GM23338 (cell line): ENCODE data around the gene MINK1. TPM values are rescaled to one million over a fixed set of nuclear protein-coding genes. Genes with fewer than 3 reads are reported as not detected.
A peak's percentile ranks its signal among the peaks of the same experiment; 100 is the strongest.

Source experiments
- ATAC-seq: fragments of 200-7000 bp; cut with Tn5 transposase; 3 replicates; pipeline ENCODE4 v1.9.1; 2020
- DNase-seq: peaks from one replicate; pipeline ENCODE4 v3.0.0-alpha.2; 2015; ENCODE audit warnings: low spot score
- H2AFZ ChIP-seq: fragments of 200-600 bp; sonication (generic); 2 replicates; pipeline ENCODE4 v1.8.0; 2016; ENCODE audit warnings: antibody characterized with exemption, mild to moderate bottlenecking, moderate library complexity
- H3F3A ChIP-seq: fragments of 200-600 bp; sonication (generic); replicated peaks from 2 replicates; pipeline ENCODE4 v1.8.0; 2017; ENCODE audit warnings: antibody characterized with exemption, mixed run types, low read depth
- H3K27ac ChIP-seq: fragments of 200-600 bp; sonication (generic); 2 replicates; pipeline ENCODE4 v1.6.1; 2016; ENCODE audit warnings: low read depth
- H3K27me3 ChIP-seq: fragments of 200-600 bp; sonication (generic); 2 replicates; pipeline ENCODE4 v1.8.0; 2016; ENCODE audit warnings: mild to moderate bottlenecking, mixed run types, moderate library complexity; ENCODE audit not compliant: insufficient read depth
- H3K36me3 ChIP-seq: fragments of 200-600 bp; sonication (generic); 2 replicates; pipeline ENCODE4 v1.8.0; 2016; ENCODE audit warnings: mild to moderate bottlenecking; ENCODE audit not compliant: insufficient read depth
- H3K4me1 ChIP-seq: fragments of 200-600 bp; sonication (generic); 2 replicates; pipeline ENCODE4 v1.8.0; 2016; ENCODE audit warnings: mild to moderate bottlenecking, moderate library complexity; ENCODE audit not compliant: insufficient read depth
- H3K4me2 ChIP-seq: fragments of 200-600 bp; sonication (generic); 2 replicates; pipeline ENCODE4 v1.7.1; 2017; ENCODE audit warnings: mixed run types
- H3K4me3 ChIP-seq: fragments of 200-600 bp; sonication (generic); 2 replicates; pipeline ENCODE4 v1.6.1; 2016; ENCODE audit warnings: mixed run types
- H3K79me2 ChIP-seq: fragments of 200-600 bp; sonication (generic); replicated peaks from 2 replicates; pipeline ENCODE4 v1.8.0; 2017; ENCODE audit warnings: mild to moderate bottlenecking; ENCODE audit not compliant: insufficient read depth
- H3K9me2 ChIP-seq: fragments of 200-600 bp; sonication (generic); 2 replicates; pipeline ENCODE4 v1.8.0; 2017; ENCODE audit not compliant: insufficient read depth
- H4K20me1 ChIP-seq: fragments of 200-600 bp; sonication (generic); replicated peaks from 2 replicates; pipeline ENCODE4 v1.8.0; 2017; ENCODE audit warnings: mild to moderate bottlenecking; ENCODE audit not compliant: insufficient read depth
- H3K27ac Mint-ChIP-seq: 2 replicates; pipeline ENCODE4 v1.8.0; 2020; ENCODE audit warnings: inconsistent platforms, mild to moderate bottlenecking, moderate library complexity, mixed read lengths
- H3K27me3 Mint-ChIP-seq: 3 replicates; pipeline ENCODE4 v1.8.0; 2022; ENCODE audit warnings: low read depth, mild to moderate bottlenecking, moderate library complexity, mixed read lengths, inconsistent platforms; ENCODE audit not compliant: insufficient read depth, poor library complexity
- H3K36me3 Mint-ChIP-seq: 3 replicates; pipeline ENCODE4 v1.8.0; 2021; ENCODE audit warnings: low read depth, mild to moderate bottlenecking, inconsistent platforms, moderate library complexity, mixed read lengths
- H3K4me1 Mint-ChIP-seq: 3 replicates; pipeline ENCODE4 v1.8.0; 2020; ENCODE audit warnings: mild to moderate bottlenecking, inconsistent platforms, mixed read lengths
- H3K4me3 Mint-ChIP-seq: 3 replicates; pipeline ENCODE4 v1.8.0; 2021; ENCODE audit warnings: moderate library complexity, mild to moderate bottlenecking, inconsistent platforms, mixed read lengths
- H3K9me3 Mint-ChIP-seq: 3 replicates; pipeline ENCODE4 v1.8.0; 2020; ENCODE audit warnings: moderate library complexity, mild to moderate bottlenecking, inconsistent platforms, mixed read lengths
- CREB1 ChIP-seq: fragments of 250-450 bp; sonication (Bioruptor Pico); IDR thresholded peaks from 2 replicates; pipeline ENCODE4 v1.5.0; 2020; ENCODE audit warnings: low read depth, mild to moderate bottlenecking, moderate library complexity
- CTCF ChIP-seq, 2 experiments: fragments of 200-600 bp in 1 of 2; sonication (generic) in 1 of 2; conservative IDR thresholded peaks; 2 replicates each; pipeline versions ENCODE4 v1.5.1 to v1.6.1; 2016 to 2017; ENCODE audit warnings: antibody characterized with exemption in 2 of 2, low read depth in 2 of 2, mild to moderate bottlenecking in 2 of 2, moderate library complexity in 1 of 2
- EZH2 ChIP-seq: fragments of 200-600 bp; sonication (generic); IDR thresholded peaks from one replicate; pipeline ENCODE4 v1.8.0; 2017; ENCODE audit warnings: antibody characterized with exemption, mild to moderate bottlenecking, low read depth; ENCODE audit not compliant: unreplicated experiment
- EZH2phosphoT487 ChIP-seq: fragments of 200-600 bp; sonication (generic); IDR thresholded peaks from one replicate; pipeline ENCODE4 v1.8.1; 2018; ENCODE audit warnings: antibody characterized with exemption; ENCODE audit not compliant: unreplicated experiment
- JUNB ChIP-seq: IDR thresholded peaks from one replicate; pipeline ENCODE4 v1.6.1; 2016; ENCODE audit warnings: antibody characterized with exemption; ENCODE audit not compliant: unreplicated experiment
- POLR2AphosphoS5 ChIP-seq: IDR thresholded peaks from 2 replicates; pipeline ENCODE4 v1.6.1; 2016; ENCODE audit warnings: antibody characterized with exemption, low read depth
- STAT1 ChIP-seq: IDR thresholded peaks from one replicate; pipeline ENCODE4 v1.6.1; 2016; ENCODE audit warnings: antibody characterized with exemption; ENCODE audit not compliant: unreplicated experiment
- ZNF114 ChIP-seq: fragments of 250-450 bp; sonication (Bioruptor Pico); IDR thresholded peaks from 2 replicates; pipeline ENCODE4 v1.5.0; 2020; ENCODE audit warnings: mild to moderate bottlenecking, moderate library complexity
- polyA plus RNA-seq: library from polyadenylated mRNA; unstranded; fragments of >200 nt; fragmentation: Nextera tagmentation; extraction: Ambion mirVana; gene quantifications from 2 replicates; pipeline ENCODE4 v1.2.1, GENCODE V29; 2016
- total RNA-seq: library from RNA; depleted of rRNA; stranded (reverse); fragments of >200 nt; shearing (Covaris generic); gene quantifications from 2 replicates; pipeline ENCODE4 v1.2.3, GENCODE V29; 2014
- TF ChIP-seq, protein P1 (sequence below): fragments of 250-450 bp; sonication (Bioruptor Pico); IDR thresholded peaks from 2 replicates; pipeline ENCODE4 v1.5.0; 2020; ENCODE audit warnings: mild to moderate bottlenecking, moderate library complexity
- TF ChIP-seq, protein P2 (sequence below): IDR thresholded peaks from one replicate; pipeline ENCODE4 v1.6.1; 2018; ENCODE audit warnings: antibody characterized with exemption; ENCODE audit not compliant: unreplicated experiment

MINK1 gene
- total and polyA plus RNA-seq, 2 experiments from 2014 or later = 17.3 to 54.9 TPM

- TF ChIP-seq, protein P1, sequence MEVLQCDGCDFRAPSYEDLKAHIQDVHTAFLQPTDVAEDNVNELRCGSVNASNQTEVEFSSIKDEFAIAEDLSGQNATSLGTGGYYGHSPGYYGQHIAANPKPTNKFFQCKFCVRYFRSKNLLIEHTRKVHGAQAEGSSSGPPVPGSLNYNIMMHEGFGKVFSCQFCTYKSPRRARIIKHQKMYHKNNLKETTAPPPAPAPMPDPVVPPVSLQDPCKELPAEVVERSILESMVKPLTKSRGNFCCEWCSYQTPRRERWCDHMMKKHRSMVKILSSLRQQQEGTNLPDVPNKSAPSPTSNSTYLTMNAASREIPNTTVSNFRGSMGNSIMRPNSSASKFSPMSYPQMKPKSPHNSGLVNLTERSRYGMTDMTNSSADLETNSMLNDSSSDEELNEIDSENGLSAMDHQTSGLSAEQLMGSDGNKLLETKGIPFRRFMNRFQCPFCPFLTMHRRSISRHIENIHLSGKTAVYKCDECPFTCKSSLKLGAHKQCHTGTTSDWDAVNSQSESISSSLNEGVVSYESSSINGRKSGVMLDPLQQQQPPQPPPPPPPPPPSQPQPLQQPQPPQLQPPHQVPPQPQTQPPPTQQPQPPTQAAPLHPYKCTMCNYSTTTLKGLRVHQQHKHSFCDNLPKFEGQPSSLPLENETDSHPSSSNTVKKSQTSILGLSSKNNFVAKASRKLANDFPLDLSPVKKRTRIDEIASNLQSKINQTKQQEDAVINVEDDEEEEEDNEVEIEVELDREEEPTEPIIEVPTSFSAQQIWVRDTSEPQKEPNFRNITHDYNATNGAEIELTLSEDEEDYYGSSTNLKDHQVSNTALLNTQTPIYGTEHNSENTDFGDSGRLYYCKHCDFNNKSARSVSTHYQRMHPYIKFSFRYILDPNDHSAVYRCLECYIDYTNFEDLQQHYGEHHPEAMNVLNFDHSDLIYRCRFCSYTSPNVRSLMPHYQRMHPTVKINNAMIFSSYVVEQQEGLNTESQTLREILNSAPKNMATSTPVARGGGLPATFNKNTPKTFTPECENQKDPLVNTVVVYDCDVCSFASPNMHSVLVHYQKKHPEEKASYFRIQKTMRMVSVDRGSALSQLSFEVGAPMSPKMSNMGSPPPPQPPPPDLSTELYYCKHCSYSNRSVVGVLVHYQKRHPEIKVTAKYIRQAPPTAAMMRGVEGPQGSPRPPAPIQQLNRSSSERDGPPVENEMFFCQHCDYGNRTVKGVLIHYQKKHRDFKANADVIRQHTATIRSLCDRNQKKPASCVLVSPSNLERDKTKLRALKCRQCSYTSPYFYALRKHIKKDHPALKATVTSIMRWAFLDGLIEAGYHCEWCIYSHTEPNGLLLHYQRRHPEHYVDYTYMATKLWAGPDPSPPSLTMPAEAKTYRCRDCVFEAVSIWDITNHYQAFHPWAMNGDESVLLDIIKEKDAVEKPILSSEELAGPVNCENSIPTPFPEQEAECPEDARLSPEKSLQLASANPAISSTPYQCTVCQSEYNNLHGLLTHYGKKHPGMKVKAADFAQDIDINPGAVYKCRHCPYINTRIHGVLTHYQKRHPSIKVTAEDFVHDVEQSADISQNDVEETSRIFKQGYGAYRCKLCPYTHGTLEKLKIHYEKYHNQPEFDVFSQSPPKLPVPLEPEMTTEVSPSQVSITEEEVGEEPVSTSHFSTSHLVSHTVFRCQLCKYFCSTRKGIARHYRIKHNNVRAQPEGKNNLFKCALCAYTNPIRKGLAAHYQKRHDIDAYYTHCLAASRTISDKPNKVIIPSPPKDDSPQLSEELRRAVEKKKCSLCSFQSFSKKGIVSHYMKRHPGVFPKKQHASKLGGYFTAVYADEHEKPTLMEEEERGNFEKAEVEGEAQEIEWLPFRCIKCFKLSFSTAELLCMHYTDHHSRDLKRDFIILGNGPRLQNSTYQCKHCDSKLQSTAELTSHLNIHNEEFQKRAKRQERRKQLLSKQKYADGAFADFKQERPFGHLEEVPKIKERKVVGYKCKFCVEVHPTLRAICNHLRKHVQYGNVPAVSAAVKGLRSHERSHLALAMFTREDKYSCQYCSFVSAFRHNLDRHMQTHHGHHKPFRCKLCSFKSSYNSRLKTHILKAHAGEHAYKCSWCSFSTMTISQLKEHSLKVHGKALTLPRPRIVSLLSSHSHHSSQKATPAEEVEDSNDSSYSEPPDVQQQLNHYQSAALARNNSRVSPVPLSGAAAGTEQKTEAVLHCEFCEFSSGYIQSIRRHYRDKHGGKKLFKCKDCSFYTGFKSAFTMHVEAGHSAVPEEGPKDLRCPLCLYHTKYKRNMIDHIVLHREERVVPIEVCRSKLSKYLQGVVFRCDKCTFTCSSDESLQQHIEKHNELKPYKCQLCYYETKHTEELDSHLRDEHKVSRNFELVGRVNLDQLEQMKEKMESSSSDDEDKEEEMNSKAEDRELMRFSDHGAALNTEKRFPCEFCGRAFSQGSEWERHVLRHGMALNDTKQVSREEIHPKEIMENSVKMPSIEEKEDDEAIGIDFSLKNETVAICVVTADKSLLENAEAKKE (CRISPR knock-in tag) = no peak
- no peak for TF ChIP-seq POLR2AphosphoS5
- no peak for TF ChIP-seq ZNF114 (CRISPR knock-in tag)
- no peak for TF ChIP-seq STAT1
- no peak for TF ChIP-seq JUNB
- TF ChIP-seq CTCF (conservative IDR thresholded peaks at IDR 0.05; ENCODE audit: low read depth in 2 of 2) = no peak
- TF ChIP-seq EZH2phosphoT487 = no peak
- TF ChIP-seq CREB1 (CRISPR knock-in tag) = no peak
Measured at GRCh38 chr17:4870855-4871254, 37.7 kb downstream of the MINK1 start (continued).

DNA sequence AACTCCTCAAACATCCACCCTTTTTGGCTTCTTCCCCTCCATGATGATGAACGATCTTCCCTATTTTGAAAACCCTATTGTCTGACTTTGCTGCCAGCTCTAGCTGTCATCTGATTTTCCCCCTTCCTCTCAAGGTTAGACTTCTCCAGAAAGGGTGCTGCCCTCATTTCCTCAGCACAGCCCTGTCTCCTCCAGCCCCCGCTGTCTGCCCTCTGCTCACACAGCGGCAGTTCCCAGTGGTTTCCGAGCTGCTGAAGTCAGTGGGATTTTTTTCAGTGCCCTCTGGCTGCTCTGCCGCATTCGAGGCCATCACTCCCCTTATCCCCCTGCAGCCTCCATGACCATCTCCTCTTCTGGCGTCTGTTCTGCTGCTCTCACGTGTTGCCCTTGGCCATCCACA lies 39.6 kb downstream of the MINK1 start:
- ATAC-seq (peak; percentile 80), DNase-seq (no peak)
- no peaks in the 10 kb centered on the region for H3K36me3 ChIP-seq
- Mint-ChIP-seq H3K36me3 (peaks cover 2% of the 10 kb centered on the region; the same call in 2 of the 3 replicates), H3K4me3 (no peak overlapping the region; the same call in 2 of the 3 replicates), H3K9me3 (no peaks in the 10 kb centered on the region), H3K27me3 (peaks cover 4% of the 10 kb centered on the region), H3K4me1 (peaks cover 6% of the 10 kb centered on the region), H3K27ac (peak overlapping the region; percentile 10; the same call in 1 of the 2 replicates)
- H3K9me2 ChIP-seq = no peaks in the 10 kb centered on the region
- H4K20me1 ChIP-seq = peaks cover 3% of the 10 kb centered on the region; the same call in 1 of the 2 replicates
- H3K27ac ChIP-seq = peak overlapping the region; percentile 75; the same call in 1 of the 2 replicates
- no peak overlapping the region; the same call in 1 of the 2 replicates for H3K4me2 ChIP-seq
- H2AFZ ChIP-seq = no peak overlapping the region
- no peaks in the 10 kb centered on the region for H3K27me3 ChIP-seq
- peaks cover 3% of the 10 kb centered on the region; the same call in 1 of the 2 replicates for H3K4me1 ChIP-seq
- 0 out of 2 replicates have a peak, but pooled peaks cover 4% of the 10 kb centered on the region for H3K79me2 ChIP-seq
- no peak overlapping the region for H3K4me3 ChIP-seq
- 0 out of 2 replicates have a peak, but pooled peaks cover 6% of the 10 kb centered on the region for H3F3A ChIP-seq
- TF ChIP-seq CTCF (conservative IDR thresholded peaks at IDR 0.05; ENCODE audit: low read depth in 2 of 2) (no peak), EZH2phosphoT487 (no peak), CREB1 (CRISPR knock-in tag) (no peak), JUNB (no peak), STAT1 (no peak), EZH2 (no peak), ZNF114 (CRISPR knock-in tag) (no peak)
- TF ChIP-seq, protein P2, sequence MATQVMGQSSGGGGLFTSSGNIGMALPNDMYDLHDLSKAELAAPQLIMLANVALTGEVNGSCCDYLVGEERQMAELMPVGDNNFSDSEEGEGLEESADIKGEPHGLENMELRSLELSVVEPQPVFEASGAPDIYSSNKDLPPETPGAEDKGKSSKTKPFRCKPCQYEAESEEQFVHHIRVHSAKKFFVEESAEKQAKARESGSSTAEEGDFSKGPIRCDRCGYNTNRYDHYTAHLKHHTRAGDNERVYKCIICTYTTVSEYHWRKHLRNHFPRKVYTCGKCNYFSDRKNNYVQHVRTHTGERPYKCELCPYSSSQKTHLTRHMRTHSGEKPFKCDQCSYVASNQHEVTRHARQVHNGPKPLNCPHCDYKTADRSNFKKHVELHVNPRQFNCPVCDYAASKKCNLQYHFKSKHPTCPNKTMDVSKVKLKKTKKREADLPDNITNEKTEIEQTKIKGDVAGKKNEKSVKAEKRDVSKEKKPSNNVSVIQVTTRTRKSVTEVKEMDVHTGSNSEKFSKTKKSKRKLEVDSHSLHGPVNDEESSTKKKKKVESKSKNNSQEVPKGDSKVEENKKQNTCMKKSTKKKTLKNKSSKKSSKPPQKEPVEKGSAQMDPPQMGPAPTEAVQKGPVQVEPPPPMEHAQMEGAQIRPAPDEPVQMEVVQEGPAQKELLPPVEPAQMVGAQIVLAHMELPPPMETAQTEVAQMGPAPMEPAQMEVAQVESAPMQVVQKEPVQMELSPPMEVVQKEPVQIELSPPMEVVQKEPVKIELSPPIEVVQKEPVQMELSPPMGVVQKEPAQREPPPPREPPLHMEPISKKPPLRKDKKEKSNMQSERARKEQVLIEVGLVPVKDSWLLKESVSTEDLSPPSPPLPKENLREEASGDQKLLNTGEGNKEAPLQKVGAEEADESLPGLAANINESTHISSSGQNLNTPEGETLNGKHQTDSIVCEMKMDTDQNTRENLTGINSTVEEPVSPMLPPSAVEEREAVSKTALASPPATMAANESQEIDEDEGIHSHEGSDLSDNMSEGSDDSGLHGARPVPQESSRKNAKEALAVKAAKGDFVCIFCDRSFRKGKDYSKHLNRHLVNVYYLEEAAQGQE = no peak
